ENCODE results near the gene NBAS. TPM values are rescaled to one million over a fixed set of nuclear protein-coding genes. Genes with fewer than 3 reads are reported as not detected.
A peak's percentile ranks its signal among the peaks of the same experiment; 100 is the strongest.

Gene NBAS
- total and polyA plus RNA-seq, 2 of the 13 experiments (the other 11 are each of a cell fraction or from before 2014, with no cell fraction given) = 33.6 to 58.7 TPM

- TF ChIP-seq NFE2L1 (CRISPR knock-in tag; IDR thresholded peaks at IDR 0.05; ENCODE audit: borderline replicate concordance) (no peak), ZBTB33 (CRISPR knock-in tag; IDR thresholded peaks at IDR 0.05) (peak; percentile 46; the same call in 1 of the 2 replicates), MTF2 (CRISPR knock-in tag; IDR thresholded peaks at IDR 0.05; ENCODE audit: borderline replicate concordance) (no peak), USF2 (IDR thresholded peaks at IDR 0.05; ENCODE audit: low read depth, low read length) (no peak), USF2 (CRISPR knock-in tag; IDR thresholded peaks at IDR 0.05; ENCODE audit: borderline replicate concordance) (no peak), ZNF280D (CRISPR knock-in tag; IDR thresholded peaks at IDR 0.05) (no peak), KDM5A (IDR thresholded peaks at IDR 0.05; ENCODE audit: borderline replicate concordance, low read length) (no peak), RARG (CRISPR knock-in tag; IDR thresholded peaks at IDR 0.05; ENCODE audit: low read depth) (no peak), MTA1 (CRISPR knock-in tag; IDR thresholded peaks at IDR 0.05; ENCODE audit: borderline replicate concordance) (no peak), THAP8 (CRISPR knock-in tag; IDR thresholded peaks at IDR 0.05; ENCODE audit: borderline replicate concordance) (no peak), ZSCAN29 (CRISPR knock-in tag; conservative IDR thresholded peaks at IDR 0.05) (no peak), YY1 (IDR thresholded peaks at IDR 0.05; ENCODE audit: insufficient read depth, insufficient replicate concordance, low read depth, low read length) (peak; percentile 20), ZNF383 (CRISPR knock-in tag; IDR thresholded peaks at IDR 0.05; ENCODE audit: borderline replicate concordance) (no peak), ZNF746 (CRISPR knock-in tag; IDR thresholded peaks at IDR 0.05) (no peak)
These were observed 33.9 kb downstream of the NBAS start (continued) for GRCh38 chr2:15527074-15527739.

All from HepG2 (cell line).